Astrocyte of the spinal cord (primary cell): ENCODE results near the gene UCP2.

Experiments
- DNase-seq: peaks from one replicate; pipeline ENCODE4 v3.0.0; 2011; ENCODE audit warnings: low read depth, low spot score
- H3K4me3 ChIP-seq: 2 replicates; pipeline ENCODE4 v1.5.1; 2011; ENCODE audit warnings: low read depth, mild to moderate bottlenecking, low read length, moderate library complexity
- in situ Hi-C: cut with HindIII; loops from 2 replicates; pipeline ENCODE4 v1.10.0; 2017; ENCODE audit warnings: low sequenced_read_pairs
- TF ChIP-seq, protein P1 (sequence below): IDR thresholded peaks from 2 replicates; pipeline ENCODE4 v1.5.1; 2012; ENCODE audit warnings: low read depth, mild to moderate bottlenecking, low read length, inconsistent platforms

UCP2 gene

DNA sequence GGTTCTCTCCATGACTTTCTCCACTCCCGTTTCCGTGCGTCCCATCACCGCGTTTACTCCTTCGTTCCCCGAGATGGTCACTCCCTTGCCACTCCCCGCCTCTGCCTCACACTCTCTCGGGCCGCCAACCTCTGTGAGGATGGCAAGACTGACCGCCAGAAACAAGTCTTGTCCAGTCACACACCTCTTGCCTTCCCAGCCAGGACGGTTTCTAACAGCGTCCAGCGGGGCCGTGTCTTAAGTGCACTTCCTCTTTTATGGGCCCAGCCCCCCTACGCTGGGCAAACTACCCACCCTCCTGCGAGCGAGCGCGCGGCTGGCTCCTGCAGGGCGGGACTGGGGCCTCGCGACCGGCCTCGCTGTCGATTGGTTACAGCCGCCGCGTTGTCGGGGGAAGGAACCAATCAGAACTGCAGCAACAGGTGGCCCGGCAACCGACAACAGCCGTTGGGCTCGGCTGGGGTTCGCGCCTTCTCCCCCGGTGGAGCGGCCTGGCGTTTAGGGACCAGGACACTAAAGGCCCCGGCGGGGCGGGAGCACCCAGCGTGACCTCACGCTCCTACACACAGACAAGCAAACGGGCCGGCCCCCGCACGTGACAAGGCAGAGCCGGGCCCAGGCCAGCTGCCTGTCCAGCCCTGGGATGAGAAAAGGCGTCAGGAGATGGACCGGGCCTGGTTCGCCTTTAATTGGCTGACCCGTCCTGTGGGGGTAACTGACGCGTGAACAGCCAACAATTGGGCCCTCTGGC is 522 bp upstream of the UCP2 start:
- TF ChIP-seq, protein P1, sequence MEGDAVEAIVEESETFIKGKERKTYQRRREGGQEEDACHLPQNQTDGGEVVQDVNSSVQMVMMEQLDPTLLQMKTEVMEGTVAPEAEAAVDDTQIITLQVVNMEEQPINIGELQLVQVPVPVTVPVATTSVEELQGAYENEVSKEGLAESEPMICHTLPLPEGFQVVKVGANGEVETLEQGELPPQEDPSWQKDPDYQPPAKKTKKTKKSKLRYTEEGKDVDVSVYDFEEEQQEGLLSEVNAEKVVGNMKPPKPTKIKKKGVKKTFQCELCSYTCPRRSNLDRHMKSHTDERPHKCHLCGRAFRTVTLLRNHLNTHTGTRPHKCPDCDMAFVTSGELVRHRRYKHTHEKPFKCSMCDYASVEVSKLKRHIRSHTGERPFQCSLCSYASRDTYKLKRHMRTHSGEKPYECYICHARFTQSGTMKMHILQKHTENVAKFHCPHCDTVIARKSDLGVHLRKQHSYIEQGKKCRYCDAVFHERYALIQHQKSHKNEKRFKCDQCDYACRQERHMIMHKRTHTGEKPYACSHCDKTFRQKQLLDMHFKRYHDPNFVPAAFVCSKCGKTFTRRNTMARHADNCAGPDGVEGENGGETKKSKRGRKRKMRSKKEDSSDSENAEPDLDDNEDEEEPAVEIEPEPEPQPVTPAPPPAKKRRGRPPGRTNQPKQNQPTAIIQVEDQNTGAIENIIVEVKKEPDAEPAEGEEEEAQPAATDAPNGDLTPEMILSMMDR: no peak
- peak; percentile 91 for DNase-seq
- peak overlapping the region; percentile 65 for H3K4me3 ChIP-seq
- in situ Hi-C loops: no loop called here

DNA sequence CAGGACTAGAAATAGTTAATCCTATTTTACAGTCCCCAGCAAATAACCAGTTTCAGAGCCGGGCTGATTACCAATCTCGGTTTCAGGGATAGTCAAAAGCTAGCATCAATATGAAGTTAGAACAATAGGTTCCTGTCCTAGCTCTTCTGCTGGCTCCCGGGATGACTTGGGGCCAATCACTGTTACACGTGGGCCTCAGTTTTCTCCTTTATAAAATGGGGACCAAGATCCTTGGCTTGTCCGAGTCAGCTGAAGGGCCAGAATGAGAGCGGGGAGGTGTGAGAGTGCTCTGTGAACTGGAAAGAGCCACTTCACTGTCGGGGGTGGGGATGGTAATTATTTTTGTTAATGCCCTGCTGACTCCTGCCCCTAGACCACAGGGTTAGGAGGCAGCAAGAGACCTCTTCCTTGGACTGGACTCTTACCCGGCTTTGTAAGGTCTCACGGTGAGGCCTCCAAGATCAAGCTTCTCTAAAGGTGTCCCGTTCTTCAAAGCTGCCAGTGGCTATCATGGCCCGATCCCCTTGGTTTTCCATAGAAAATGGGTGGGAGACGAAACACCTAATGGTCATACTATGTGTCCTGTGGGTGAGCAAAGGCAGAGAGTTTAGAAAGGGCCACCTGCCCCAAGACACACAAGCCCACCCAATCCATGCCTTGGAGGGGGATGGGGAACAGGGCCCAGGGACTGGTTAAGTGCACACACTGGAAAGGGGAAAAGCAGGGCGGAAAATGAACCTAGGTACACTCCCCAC is 1.4 kb downstream of the UCP2 start:
- DNase-seq: no peak
- peak overlapping the region; percentile 65 for H3K4me3 ChIP-seq
- TF ChIP-seq, protein P1: no peak
- in situ Hi-C loops: no loop called here

DNA sequence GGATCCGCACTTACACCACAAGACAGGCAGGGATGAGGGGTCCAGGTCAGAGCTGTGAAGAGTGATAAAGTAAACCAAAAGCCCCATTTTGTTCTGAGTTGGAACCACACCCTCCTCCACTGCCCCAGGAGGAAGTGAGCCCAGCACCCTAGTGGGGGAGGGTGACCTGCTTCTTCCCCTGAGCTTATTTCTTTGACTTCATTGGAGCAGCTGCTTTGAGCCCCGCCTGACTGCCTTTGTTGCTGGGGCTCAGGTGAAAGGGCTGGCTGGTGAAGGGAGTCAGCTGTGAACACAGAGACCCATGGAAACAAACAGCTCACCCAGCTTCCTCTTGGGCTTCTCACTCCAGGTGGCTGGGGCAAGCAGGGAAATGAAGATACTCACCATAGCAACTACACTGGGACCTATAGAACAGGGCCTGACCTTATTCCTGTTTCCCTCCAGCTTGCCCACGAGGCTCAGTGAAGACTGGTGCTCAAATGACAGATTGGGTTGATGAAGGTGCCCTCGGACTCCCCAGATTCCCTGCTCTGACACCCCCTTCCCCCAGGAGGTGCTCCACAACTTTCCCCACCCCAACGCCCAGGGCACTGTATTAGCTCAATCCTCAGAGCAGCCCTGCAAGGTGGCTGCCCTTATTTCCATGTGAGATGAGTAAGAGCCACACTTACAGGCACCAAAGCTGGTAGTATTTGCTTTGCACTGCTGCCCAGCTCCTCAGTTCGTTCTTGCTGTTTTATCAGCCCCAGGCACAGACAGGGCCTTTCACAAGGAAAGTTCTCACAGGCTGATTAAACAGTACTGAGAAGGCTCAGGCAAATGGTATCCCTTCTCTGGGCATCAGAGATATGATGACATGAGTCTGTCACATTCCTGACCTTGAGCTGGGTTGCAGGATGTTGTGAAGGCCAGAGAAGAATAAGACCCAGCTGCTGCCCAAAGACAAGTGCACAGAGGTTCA is 2.4 kb downstream of the UCP2 start:
- no peak for DNase-seq
- TF ChIP-seq, protein P1: no peak
- in situ Hi-C loops: no loop called here
- no peak overlapping the region for H3K4me3 ChIP-seq

DNA sequence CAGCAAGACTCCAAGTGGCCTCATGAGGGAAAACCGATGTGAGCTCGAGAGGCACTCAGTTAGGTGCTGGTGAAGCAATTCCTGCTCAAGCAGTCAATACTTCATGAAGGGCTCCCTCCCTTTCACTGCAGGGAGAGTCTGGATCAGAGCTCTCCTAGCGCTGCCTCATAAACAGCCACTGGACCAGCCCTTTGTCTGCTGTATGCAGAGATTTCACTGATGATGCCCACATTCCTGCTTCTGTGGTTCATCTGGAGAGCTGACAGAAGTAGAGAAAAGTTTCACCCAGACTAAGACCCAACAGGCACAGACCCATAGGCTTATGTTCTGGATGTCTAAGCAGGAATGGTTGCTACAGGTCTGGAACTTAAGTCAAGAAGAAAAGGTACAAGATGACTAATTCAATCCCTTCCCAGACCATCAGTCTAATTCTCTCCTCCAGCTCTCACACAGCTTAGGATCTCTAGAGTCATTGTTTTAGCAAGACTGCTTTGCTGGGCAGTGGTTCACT is 4.0 kb downstream of the UCP2 start:
- H3K4me3 ChIP-seq: no peak overlapping the region
- in situ Hi-C loops: no loop called here
- TF ChIP-seq, protein P1: no peak
- DNase-seq: no peak

DNA sequence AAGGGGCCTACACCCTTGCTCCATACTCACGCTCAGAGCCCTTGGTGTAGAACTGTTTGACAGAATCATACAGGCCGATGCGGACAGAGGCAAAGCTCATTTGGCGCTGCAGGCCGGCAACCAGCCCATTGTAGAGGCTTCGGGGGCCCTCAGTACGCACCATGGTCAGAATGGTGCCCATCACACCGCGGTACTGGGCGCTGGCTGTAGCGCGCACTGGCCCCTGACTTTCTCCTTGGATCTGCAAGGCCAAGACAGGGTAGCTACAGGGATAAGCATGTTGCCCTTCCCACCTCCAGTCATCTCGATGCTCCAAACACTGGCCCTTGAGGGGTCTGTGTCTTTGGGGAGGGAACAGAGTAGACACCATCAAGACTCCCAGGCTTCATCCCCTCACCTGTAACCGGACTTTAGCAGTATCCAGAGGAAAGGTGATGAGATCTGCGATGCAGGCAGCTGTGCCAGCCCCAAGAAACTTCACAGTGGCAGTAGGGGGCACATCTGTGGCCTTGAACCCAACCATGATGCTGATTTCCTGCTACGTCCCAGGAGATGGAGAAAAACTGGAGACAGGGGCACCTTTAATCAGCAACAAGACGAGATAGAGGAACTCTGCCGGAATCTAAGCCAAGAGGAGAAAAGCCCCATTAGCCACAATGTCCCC is 4.7 kb downstream of the UCP2 start:
- DNase-seq: no peak
- H3K4me3 ChIP-seq: no peak overlapping the region
- in situ Hi-C loops: no loop called here

More for the DNA sequence above, 4.7 kb downstream of the UCP2 start:
- TF ChIP-seq, protein P1: no peak
